Testis (tissue), 2 donors: ENCODE data around the gene ANKS6.

ENCODE experiments used
- CTCF ChIP-seq, 3 experiments: fragments of 450-650 bp in 2 of 3; fragments of 200-600 bp in 1 of 3; sonication (generic) in 1 of 3; IDR thresholded peaks; one replicate each; pipeline ENCODE4 v1.5.1; 2016 to 2019; ENCODE audit warnings: antibody characterized with exemption in 3 of 3, mild to moderate bottlenecking in 2 of 3, moderate library complexity in 1 of 3
- POLR2A ChIP-seq: fragments of 450-650 bp; IDR thresholded peaks from one replicate; pipeline ENCODE4 v1.6.1; 2017; ENCODE audit warnings: antibody characterized with exemption, mild to moderate bottlenecking, moderate library complexity

GRCh38 chr9:98808875-98809274 is 12.5 kb upstream of the ANKS6 start:
- TF ChIP-seq POLR2A (no peak), CTCF (IDR thresholded peaks at IDR 0.05) (no peak)
